IPS-20b (cell line): ENCODE results near the gene CCDC86.

Source experiments
- H3K27ac ChIP-seq: one replicate; pipeline ENCODE4 v1.5.1; 2013; ENCODE audit warnings: low read length
- H3K27me3 ChIP-seq: 2 replicates; pipeline ENCODE4 v1.6.1; 2013; ENCODE audit warnings: mild to moderate bottlenecking, low read length, inconsistent platforms; ENCODE audit not compliant: insufficient read depth
- H3K36me3 ChIP-seq: 2 replicates; pipeline ENCODE4 v1.6.1; 2013; ENCODE audit warnings: low read depth, mild to moderate bottlenecking, inconsistent platforms, low read length, moderate library complexity; ENCODE audit not compliant: insufficient read depth
- H3K4me1 ChIP-seq: 2 replicates; pipeline ENCODE4 v1.6.1; 2013; ENCODE audit warnings: mild to moderate bottlenecking, control low read depth, inconsistent platforms, low read length, moderate library complexity; ENCODE audit not compliant: insufficient read depth
- H3K4me3 ChIP-seq: 2 replicates; pipeline ENCODE4 v1.5.1; 2013; ENCODE audit warnings: mild to moderate bottlenecking, low read length, inconsistent platforms
- H3K9ac ChIP-seq: 2 replicates; pipeline ENCODE4 v1.6.1; 2013; ENCODE audit warnings: low read depth, mild to moderate bottlenecking, inconsistent platforms, low read length, moderate library complexity
- H3K9me3 ChIP-seq: 2 replicates; pipeline ENCODE4 v1.6.1; 2013; ENCODE audit warnings: mild to moderate bottlenecking, low read depth, low read length, inconsistent platforms; ENCODE audit not compliant: insufficient read depth

CCDC86 gene, protein sequence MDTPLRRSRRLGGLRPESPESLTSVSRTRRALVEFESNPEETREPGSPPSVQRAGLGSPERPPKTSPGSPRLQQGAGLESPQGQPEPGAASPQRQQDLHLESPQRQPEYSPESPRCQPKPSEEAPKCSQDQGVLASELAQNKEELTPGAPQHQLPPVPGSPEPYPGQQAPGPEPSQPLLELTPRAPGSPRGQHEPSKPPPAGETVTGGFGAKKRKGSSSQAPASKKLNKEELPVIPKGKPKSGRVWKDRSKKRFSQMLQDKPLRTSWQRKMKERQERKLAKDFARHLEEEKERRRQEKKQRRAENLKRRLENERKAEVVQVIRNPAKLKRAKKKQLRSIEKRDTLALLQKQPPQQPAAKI

DNA sequence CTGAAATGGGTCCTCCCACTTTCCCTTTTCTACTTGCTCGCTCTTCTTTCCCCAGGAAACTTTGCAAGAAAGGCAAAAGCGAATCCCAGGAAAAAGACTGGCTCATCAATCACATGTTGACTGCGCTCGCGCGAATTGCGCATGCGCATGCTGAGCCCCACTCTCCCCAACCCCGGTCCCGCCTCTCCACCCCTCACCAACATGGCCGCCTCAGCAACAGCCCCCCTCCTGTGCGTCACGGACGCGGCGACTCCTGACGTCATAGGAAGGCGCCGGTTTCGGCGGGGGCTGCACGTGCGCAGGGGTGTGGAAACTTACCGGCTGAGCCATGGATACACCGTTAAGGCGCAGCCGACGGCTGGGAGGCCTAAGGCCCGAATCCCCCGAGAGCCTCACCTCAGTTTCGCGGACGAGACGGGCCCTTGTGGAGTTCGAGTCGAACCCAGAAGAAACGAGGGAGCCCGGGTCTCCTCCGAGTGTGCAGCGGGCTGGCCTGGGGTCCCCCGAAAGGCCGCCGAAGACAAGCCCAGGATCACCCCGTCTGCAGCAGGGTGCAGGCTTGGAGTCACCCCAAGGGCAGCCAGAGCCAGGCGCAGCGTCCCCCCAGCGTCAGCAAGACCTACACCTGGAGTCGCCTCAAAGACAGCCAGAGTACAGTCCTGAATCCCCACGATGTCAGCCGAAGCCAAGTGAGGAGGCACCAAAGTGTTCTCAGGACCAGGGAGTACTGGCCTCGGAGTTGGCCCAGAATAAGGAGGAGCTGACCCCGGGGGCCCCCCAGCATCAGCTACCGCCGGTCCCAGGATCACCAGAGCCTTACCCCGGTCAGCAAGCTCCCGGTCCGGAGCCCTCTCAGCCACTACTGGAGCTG is at the start of gene CCDC86:
TSS of gene CCDC86 (plus strand) at position 317 of the 871 bp plus-strand sequence. CDS start at position 329, 12 bp downstream.
- Histone ChIP-seq H3K9me3 (no peaks in the 10 kb centered on the region), H3K27ac (peak within 1 kb of the TSS; percentile 59), H3K36me3 (peaks cover 14% of the 10 kb centered on the region; the same call in 1 of the 2 replicates), H3K4me3 (peak within 1 kb of the TSS; percentile 97), H3K9ac (peak within 1 kb of the TSS; percentile 88), H3K27me3 (no peaks in the 10 kb centered on the region), H3K4me1 (peaks cover 14% of the 10 kb centered on the region)

DNA sequence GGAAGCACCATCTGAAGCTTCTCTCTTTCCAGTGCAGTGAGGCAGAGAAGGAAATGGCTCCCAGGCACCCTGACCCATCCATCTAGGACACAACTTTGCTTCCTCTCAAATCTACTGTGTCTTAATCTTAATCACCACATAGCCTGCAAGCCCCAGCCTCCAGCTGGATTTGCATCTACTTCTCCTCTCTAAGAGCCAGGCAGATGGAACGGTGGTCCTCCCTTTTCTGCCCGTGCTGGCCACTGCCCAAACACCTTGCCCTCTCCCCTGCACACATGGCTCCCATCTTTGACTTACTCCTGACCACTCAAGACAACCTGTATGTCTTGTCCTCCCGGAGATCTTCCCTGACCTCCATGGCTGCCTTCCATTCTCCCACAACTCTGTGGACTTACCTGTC is 49.4 kb upstream of the CCDC86 start:
- Histone ChIP-seq H3K27me3 (no peaks in the 10 kb centered on the region), H3K9ac (no peak overlapping the region), H3K9me3 (peaks cover 34% of the 10 kb centered on the region), H3K4me1 (no peaks in the 10 kb centered on the region), H3K27ac (no peak overlapping the region), H3K36me3 (no peaks in the 10 kb centered on the region), H3K4me3 (no peak overlapping the region)

DNA sequence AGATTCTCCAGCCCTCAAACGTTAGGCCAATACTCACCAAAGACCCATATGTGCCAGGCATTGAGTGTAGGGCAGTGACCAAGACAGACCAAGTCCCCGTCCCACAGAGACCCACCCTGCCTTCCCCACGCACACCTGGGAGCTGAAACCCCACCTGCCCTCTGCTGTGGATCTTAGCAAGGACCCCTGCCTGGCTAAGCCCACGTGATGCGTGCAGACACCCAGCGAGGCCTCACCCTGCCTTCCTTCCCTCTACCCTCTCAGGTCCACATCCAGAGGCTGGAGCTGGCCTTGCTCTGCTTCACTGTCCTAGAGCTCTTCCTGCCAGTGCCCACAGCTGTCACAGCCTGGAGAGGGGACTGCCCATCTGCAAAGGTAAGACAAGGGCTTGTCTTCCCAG is 46.6 kb upstream of the CCDC86 start:
- Histone ChIP-seq H3K9ac (no peak overlapping the region), H3K9me3 (peaks cover 34% of the 10 kb centered on the region), H3K27me3 (no peaks in the 10 kb centered on the region), H3K4me3 (no peak overlapping the region), H3K27ac (no peak overlapping the region), H3K4me1 (no peaks in the 10 kb centered on the region), H3K36me3 (no peaks in the 10 kb centered on the region)

GRCh38 chr11:60797846-60798630 is 43.9 kb upstream of the CCDC86 start:
- H3K9ac ChIP-seq = no peak overlapping the region
- peaks cover 9% of the 10 kb centered on the region for H3K9me3 ChIP-seq
- no peaks in the 10 kb centered on the region for H3K4me1 ChIP-seq
- H3K36me3 ChIP-seq = no peaks in the 10 kb centered on the region
- H3K27ac ChIP-seq = no peak overlapping the region
- H3K4me3 ChIP-seq = no peak overlapping the region
- no peaks in the 10 kb centered on the region for H3K27me3 ChIP-seq

GRCh38 chr11:60798631-60799030 is 43.3 kb upstream of the CCDC86 start:
- Histone ChIP-seq H3K9me3 (peaks cover 4% of the 10 kb centered on the region; the same call in 1 of the 2 replicates), H3K27me3 (no peaks in the 10 kb centered on the region), H3K4me3 (no peak overlapping the region), H3K9ac (no peak overlapping the region), H3K27ac (no peak overlapping the region), H3K4me1 (no peaks in the 10 kb centered on the region), H3K36me3 (no peaks in the 10 kb centered on the region)

DNA sequence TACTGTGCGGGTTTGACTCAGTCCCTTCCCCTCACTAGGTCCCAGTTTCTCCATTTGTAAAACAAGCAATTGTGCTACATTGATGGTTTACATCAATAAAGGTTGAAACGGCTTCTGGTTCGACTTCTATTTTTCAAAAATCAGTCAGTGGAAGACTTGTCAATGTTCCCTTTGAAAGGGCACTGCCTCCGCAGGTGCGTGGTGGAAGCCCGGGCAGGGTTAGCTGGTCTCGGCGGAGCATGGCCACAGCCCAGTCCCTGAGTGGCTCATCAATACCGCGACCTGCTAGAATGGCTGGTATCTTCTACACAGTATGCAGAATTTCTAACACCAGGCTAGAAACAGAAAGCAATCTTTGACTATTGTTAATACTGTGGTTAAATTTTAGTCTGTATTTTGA is 40.7 kb upstream of the CCDC86 start:
- Histone ChIP-seq H3K36me3 (no peaks in the 10 kb centered on the region), H3K27me3 (no peaks in the 10 kb centered on the region), H3K4me3 (no peak overlapping the region)

GRCh38 chr11:60803273-60803936 is 38.5 kb upstream of the CCDC86 start:
- H3K27me3 ChIP-seq = no peaks in the 10 kb centered on the region

More for the DNA sequence above, 40.7 kb upstream of the CCDC86 start:
- H3K9me3 ChIP-seq = no peaks in the 10 kb centered on the region
- no peak overlapping the region for H3K27ac ChIP-seq
- H3K4me1 ChIP-seq = no peaks in the 10 kb centered on the region
- H3K9ac ChIP-seq = no peak overlapping the region

GRCh38 chr11:60809249-60809648 is 32.7 kb upstream of the CCDC86 start:
- no peak overlapping the region for H3K27ac ChIP-seq
- no peaks in the 10 kb centered on the region for H3K4me1 ChIP-seq
- no peak overlapping the region for H3K9ac ChIP-seq
- no peak overlapping the region for H3K4me3 ChIP-seq
- no peaks in the 10 kb centered on the region for H3K36me3 ChIP-seq
- no peaks in the 10 kb centered on the region for H3K9me3 ChIP-seq
- H3K27me3 ChIP-seq = no peaks in the 10 kb centered on the region

More at GRCh38 chr11:60803273-60803936, 38.5 kb upstream of the CCDC86 start:
- Histone ChIP-seq H3K9ac (no peak overlapping the region), H3K4me3 (no peak overlapping the region), H3K27ac (no peak overlapping the region), H3K36me3 (no peaks in the 10 kb centered on the region), H3K4me1 (no peaks in the 10 kb centered on the region), H3K9me3 (no peaks in the 10 kb centered on the region)

DNA sequence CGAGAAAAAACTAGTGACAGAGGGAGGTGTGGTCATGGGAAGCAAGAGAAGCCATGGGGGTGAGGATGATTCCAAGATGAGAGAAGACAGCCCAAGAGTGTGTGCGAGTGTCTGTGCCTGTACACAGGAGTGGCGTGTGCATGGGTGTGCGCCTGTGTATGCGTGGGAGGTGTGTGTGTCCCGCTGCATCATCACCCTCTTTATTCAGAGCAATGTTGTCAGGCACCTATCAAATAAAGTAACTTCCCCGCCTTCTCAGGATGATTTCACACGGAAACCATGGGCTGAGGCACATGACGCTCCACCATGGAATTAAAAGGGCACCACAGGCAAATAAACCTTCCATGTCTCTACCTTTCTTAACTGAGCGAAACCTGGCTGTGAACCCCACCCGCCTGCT is 32.2 kb upstream of the CCDC86 start:
- H3K4me3 ChIP-seq = no peak overlapping the region
- H3K27ac ChIP-seq = no peak overlapping the region
- H3K9me3 ChIP-seq = no peaks in the 10 kb centered on the region
- H3K36me3 ChIP-seq = no peaks in the 10 kb centered on the region
- H3K4me1 ChIP-seq = no peaks in the 10 kb centered on the region
- no peak overlapping the region for H3K9ac ChIP-seq
- H3K27me3 ChIP-seq = no peaks in the 10 kb centered on the region

- Histone ChIP-seq H3K36me3 (no peaks in the 10 kb centered on the region), H3K4me3 (no peak overlapping the region), H3K9ac (no peak overlapping the region), H3K4me1 (no peaks in the 10 kb centered on the region), H3K27me3 (no peaks in the 10 kb centered on the region), H3K27ac (no peak overlapping the region), H3K9me3 (no peaks in the 10 kb centered on the region)
Measured at GRCh38 chr11:60810151-60810550, 31.8 kb upstream of the CCDC86 start.

DNA sequence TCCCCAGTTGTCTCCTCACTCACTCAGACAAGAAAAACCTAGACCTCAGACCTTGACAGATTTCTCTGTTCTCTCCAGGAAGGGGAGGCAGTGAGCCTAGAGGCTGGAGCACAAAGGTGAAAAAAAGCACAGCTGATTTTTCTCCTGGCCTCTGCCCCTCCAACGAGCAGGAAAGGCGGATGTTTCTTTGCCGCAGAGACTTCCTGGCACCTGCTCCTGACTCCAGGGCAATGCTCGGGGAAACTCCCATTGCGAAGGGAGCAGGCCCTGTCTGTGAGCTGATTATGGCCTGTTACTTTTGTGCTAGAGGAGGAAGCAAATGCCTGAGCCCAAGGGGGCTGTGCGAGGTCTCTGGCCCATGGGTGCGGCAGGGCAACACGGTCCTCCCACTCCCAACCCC is 31.3 kb upstream of the CCDC86 start:
- Histone ChIP-seq H3K4me3 (no peak overlapping the region), H3K36me3 (no peaks in the 10 kb centered on the region), H3K4me1 (no peaks in the 10 kb centered on the region), H3K9me3 (no peaks in the 10 kb centered on the region), H3K27ac (no peak overlapping the region), H3K9ac (no peak overlapping the region), H3K27me3 (no peaks in the 10 kb centered on the region)
